ENCODE results near the gene ATP8B3.

- TF ChIP-seq CTCF (IDR thresholded peaks at IDR 0.05) (no peak), POLR2A (IDR thresholded peaks at IDR 0.05) (no peak)
Measured at GRCh38 chr19:1745589-1746031, 66.5 kb downstream of the ATP8B3 start.

Measured in testis (tissue), 2 donors.